ENCODE results near the gene HSD17B2. TPM values are rescaled to one million over a fixed set of nuclear protein-coding genes. Genes with fewer than 3 reads are reported as not detected.
"Not testable (repeated sequence)": the region's sequence is repeated elsewhere in the genome, so short reads cannot be mapped to it uniquely, and the experiment has no call there.

The HSD17B2 gene
- total RNA-seq, 1 donor from 2014 or later: not detected

- intact Hi-C loops (cut with micrococcal nuclease): no loop called here
Measured at GRCh38 chr16:82079892-82080291, 44.8 kb downstream of the HSD17B2 start.

- intact Hi-C loops (cut with micrococcal nuclease): no loop called here
Measured at GRCh38 chr16:82081264-82081663, 46.2 kb downstream of the HSD17B2 start.

GRCh38 chr16:82082097-82082496, 47.0 kb downstream of the HSD17B2 start:
- intact Hi-C loops (cut with micrococcal nuclease): no loop called here

GRCh38 chr16:82082543-82083244, 47.6 kb downstream of the HSD17B2 start:
- intact Hi-C loops (cut with micrococcal nuclease): no loop called here

GRCh38 chr16:82083710-82084353, 48.8 kb downstream of the HSD17B2 start:
- intact Hi-C loops (cut with micrococcal nuclease): no loop called here

GRCh38 chr16:82085011-82085779, 50.1 kb downstream of the HSD17B2 start:
- intact Hi-C loops (cut with micrococcal nuclease): no loop called here

GRCh38 chr16:82088483-82088882, 53.4 kb downstream of the HSD17B2 start:
- intact Hi-C loops (cut with micrococcal nuclease): no loop called here

GRCh38 chr16:82091241-82091640, 56.2 kb downstream of the HSD17B2 start:
- intact Hi-C loops (cut with micrococcal nuclease): no loop called here

GRCh38 chr16:82092711-82093110, 57.7 kb downstream of the HSD17B2 start:
- intact Hi-C loops (cut with micrococcal nuclease): no loop called here

GRCh38 chr16:82093666-82094300, 58.7 kb downstream of the HSD17B2 start:
- intact Hi-C loops (cut with micrococcal nuclease): no loop called here

- intact Hi-C loops (cut with micrococcal nuclease): no loop called here
Measured at GRCh38 chr16:82094942-82095540, 60.0 kb downstream of the HSD17B2 start.

GRCh38 chr16:82096641-82097040, 61.6 kb downstream of the HSD17B2 start:
- intact Hi-C loops (cut with micrococcal nuclease): no loop called here

- intact Hi-C loops (cut with micrococcal nuclease): no loop called here
Measured at GRCh38 chr16:82105107-82105506, 70.1 kb downstream of the HSD17B2 start.

- intact Hi-C loops (cut with micrococcal nuclease): no loop called here
Measured at GRCh38 chr16:82108100-82108499, 73.0 kb downstream of the HSD17B2 start.

- intact Hi-C loops (cut with micrococcal nuclease): no loop called here
Measured at GRCh38 chr16:82108774-82109173, 73.7 kb downstream of the HSD17B2 start.

GRCh38 chr16:82109266-82109665, 74.2 kb downstream of the HSD17B2 start:
- intact Hi-C loops (cut with micrococcal nuclease): not testable (repeated sequence)

- intact Hi-C loops (cut with micrococcal nuclease): no loop called here
Measured at GRCh38 chr16:82111944-82112343, 76.9 kb downstream of the HSD17B2 start.

GRCh38 chr16:82113741-82114140, 78.7 kb downstream of the HSD17B2 start:
- intact Hi-C loops (cut with micrococcal nuclease): no loop called here

GRCh38 chr16:82116535-82116934, 81.5 kb downstream of the HSD17B2 start:
- intact Hi-C loops (cut with micrococcal nuclease): no loop called here

GRCh38 chr16:82118749-82119148, 83.7 kb downstream of the HSD17B2 start:
- intact Hi-C loops (cut with micrococcal nuclease): no loop called here

GRCh38 chr16:82119405-82119804, 84.4 kb downstream of the HSD17B2 start:
- intact Hi-C loops (cut with micrococcal nuclease): no loop called here
